ENCODE measurements around the gene GNA14.

DNA sequence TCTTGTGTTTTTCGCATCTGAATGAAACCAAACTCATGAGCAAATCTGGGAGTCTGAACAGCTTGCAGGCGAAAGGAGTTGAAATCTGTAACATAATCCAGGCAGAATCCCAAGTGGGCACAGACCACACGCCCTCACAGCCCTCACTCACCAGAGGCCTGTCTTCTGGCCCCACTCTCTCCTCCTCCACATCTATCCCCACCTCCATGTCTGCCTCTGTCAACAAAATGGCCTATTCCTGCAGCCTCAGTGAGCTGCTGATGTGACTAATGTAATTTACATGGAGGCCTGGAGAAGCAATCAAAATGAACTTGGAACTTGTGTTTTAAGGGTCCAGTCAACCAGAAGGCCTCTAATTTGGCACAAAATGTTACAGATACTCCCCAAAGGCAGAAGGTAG is 136.6 kb downstream of the GNA14 start:
- TF ChIP-seq, protein P1, sequence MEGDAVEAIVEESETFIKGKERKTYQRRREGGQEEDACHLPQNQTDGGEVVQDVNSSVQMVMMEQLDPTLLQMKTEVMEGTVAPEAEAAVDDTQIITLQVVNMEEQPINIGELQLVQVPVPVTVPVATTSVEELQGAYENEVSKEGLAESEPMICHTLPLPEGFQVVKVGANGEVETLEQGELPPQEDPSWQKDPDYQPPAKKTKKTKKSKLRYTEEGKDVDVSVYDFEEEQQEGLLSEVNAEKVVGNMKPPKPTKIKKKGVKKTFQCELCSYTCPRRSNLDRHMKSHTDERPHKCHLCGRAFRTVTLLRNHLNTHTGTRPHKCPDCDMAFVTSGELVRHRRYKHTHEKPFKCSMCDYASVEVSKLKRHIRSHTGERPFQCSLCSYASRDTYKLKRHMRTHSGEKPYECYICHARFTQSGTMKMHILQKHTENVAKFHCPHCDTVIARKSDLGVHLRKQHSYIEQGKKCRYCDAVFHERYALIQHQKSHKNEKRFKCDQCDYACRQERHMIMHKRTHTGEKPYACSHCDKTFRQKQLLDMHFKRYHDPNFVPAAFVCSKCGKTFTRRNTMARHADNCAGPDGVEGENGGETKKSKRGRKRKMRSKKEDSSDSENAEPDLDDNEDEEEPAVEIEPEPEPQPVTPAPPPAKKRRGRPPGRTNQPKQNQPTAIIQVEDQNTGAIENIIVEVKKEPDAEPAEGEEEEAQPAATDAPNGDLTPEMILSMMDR (conservative IDR thresholded peaks at IDR 0.05; ENCODE audit: low read depth in 2 of 2), result no peak
- no peak for TF ChIP-seq EZH2 (IDR thresholded peaks at IDR 0.05; ENCODE audit: low read depth, unreplicated experiment)
- no peak for TF ChIP-seq POLR2AphosphoS5 (IDR thresholded peaks at IDR 0.05; ENCODE audit: low read depth)

Data from GM23338 (cell line).